OCI-LY7 (cell line): ENCODE measurements around the gene ZHX3. TPM values are rescaled to one million over a fixed set of nuclear protein-coding genes. Genes with fewer than 3 reads are reported as not detected.

Source experiments
- BruUV-seq: library from RNA; stranded (reverse); fragments of 400-500 nt; replicated peaks from 2 replicates; lab custom pipeline; 2021; lab: Mats Ljungman, UMichigan
- CTCF ChIA-PET: fragments of 300-600 bp; sonication (Branson Sonifier 250); formaldehyde crosslinking; loops from one replicate; lab custom pipeline; 2022; ENCODE audit warnings: antibody characterized with exemption; ENCODE audit not compliant: unreplicated experiment; lab: Charles Lee
- POLR2A ChIA-PET: fragments of 300-600 bp; sonication (Branson Sonifier 250); formaldehyde crosslinking; loops from one replicate; lab custom pipeline; 2022; ENCODE audit warnings: antibody characterized with exemption; lab: Charles Lee
- DNase-seq: peaks from one replicate; pipeline ENCODE4 v3.0.0-alpha.2; 2015; ENCODE audit warnings: low spot score
- H2AFZ ChIP-seq: fragments of 200-600 bp; sonication (generic), shearing (Covaris generic); 2 replicates; pipeline ENCODE4 v1.6.1; 2014; ENCODE audit warnings: mild to moderate bottlenecking, antibody characterized with exemption, low read length, moderate library complexity
- H3K27ac ChIP-seq: fragments of 200-600 bp; sonication (generic); 2 replicates; pipeline ENCODE4 v1.5.1; 2014; ENCODE audit warnings: mixed run types, low read depth, mild to moderate bottlenecking, moderate library complexity, low read length, inconsistent platforms; ENCODE audit not compliant: poor library complexity, severe bottlenecking
- H3K36me3 ChIP-seq: fragments of 200-600 bp; sonication (generic); 2 replicates; pipeline ENCODE4 v1.6.1; 2014; ENCODE audit warnings: mild to moderate bottlenecking, antibody characterized with exemption, low read length, moderate library complexity, mixed read lengths; ENCODE audit not compliant: insufficient read depth
- H3K4me1 ChIP-seq: fragments of 200-600 bp; sonication (generic); 2 replicates; pipeline ENCODE4 v1.5.1; 2014; ENCODE audit warnings: mild to moderate bottlenecking, low read length; ENCODE audit not compliant: insufficient read depth, poor library complexity, severe bottlenecking
- H3K4me2 ChIP-seq: fragments of 200-600 bp; sonication (generic); 2 replicates; pipeline ENCODE4 v1.6.1; 2014; ENCODE audit warnings: mild to moderate bottlenecking, low read length
- H3K4me3 ChIP-seq: fragments of 200-600 bp; sonication (generic); 2 replicates; pipeline ENCODE4 v1.5.1; 2014; ENCODE audit warnings: mild to moderate bottlenecking, low read depth, low read length; ENCODE audit not compliant: poor library complexity, severe bottlenecking
- H3K79me2 ChIP-seq: fragments of 200-600 bp; sonication (generic); 2 replicates; pipeline ENCODE4 v1.6.1; 2016; ENCODE audit warnings: low read depth, mild to moderate bottlenecking, low read length, moderate library complexity, mixed read lengths; ENCODE audit not compliant: insufficient read depth
- H3K9me2 ChIP-seq: fragments of 200-600 bp; sonication (generic); 2 replicates; pipeline ENCODE4 v1.6.1; 2016; ENCODE audit warnings: mild to moderate bottlenecking, low read length, mixed read lengths; ENCODE audit not compliant: insufficient read depth
- H3K9me3 ChIP-seq: fragments of 200-600 bp; sonication (generic); 2 replicates; pipeline ENCODE4 v1.6.1; 2014; ENCODE audit warnings: mild to moderate bottlenecking, mixed run types, low read length, mixed read lengths
- H4K20me1 ChIP-seq: fragments of 200-600 bp; sonication (generic); 2 replicates; pipeline ENCODE4 v1.6.1; 2014; ENCODE audit warnings: mild to moderate bottlenecking, antibody characterized with exemption, low read length, moderate library complexity, mixed read lengths; ENCODE audit not compliant: insufficient read depth
- EZH2phosphoT487 ChIP-seq: fragments of 200-600 bp; sonication (generic); IDR thresholded peaks from 2 replicates; pipeline ENCODE4 v1.6.1; 2018; ENCODE audit warnings: low read depth, borderline replicate concordance, mild to moderate bottlenecking, mixed run types, antibody characterized with exemption, low read length, moderate library complexity, mixed read lengths
- intact Hi-C: fragments of 100-400 bp; cut with micrococcal nuclease; formaldehyde crosslinking; loops from one replicate; pipeline ENCODE4 v1.10.0; 2022; ENCODE audit not compliant: unreplicated experiment
- total RNA-seq, 2 experiments: library from RNA; depleted of rRNA in 1 of 2; stranded (reverse); fragments of >200 nt in 1 of 2; shearing (Covaris generic) in 1 of 2; gene quantifications; 2 replicates each; pipeline ENCODE4 v1.2.3, GENCODE V29; 2014 to 2022
- TF ChIP-seq, protein P1 (sequence below): fragments of 200-600 bp; sonication (generic); conservative IDR thresholded peaks from 2 replicates; pipeline ENCODE4 v1.5.1; 2014; ENCODE audit warnings: mild to moderate bottlenecking, antibody characterized with exemption, low read length, moderate library complexity, mixed read lengths

Gene ZHX3
- total RNA-seq, 2 experiments from 2014 or later = 5.8 to 16.9 TPM

DNA sequence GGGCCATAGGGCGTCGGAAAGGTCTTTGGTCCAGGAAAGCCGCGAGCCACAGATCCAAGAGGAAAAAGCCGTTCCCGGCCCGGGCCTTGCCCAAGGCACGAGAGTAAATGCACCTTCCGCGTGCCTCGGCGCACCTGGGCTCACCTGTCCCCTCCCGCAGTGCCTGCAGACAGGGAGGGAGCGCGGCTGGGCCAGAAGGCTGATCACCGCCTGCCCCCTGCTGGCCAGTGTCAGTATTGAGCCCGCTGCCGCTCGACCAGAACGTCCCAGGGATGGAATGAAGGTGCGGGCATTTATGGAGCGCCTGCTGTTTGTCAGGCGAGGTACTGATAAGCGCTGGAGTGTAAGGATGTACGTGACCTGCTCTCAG lies 22.4 kb upstream of the ZHX3 start:
- CTCF ChIA-PET = no interaction called here
- H3K4me2 ChIP-seq = peak overlapping the region; percentile 67
- H2AFZ ChIP-seq = peak overlapping the region; percentile 56; the same call in 1 of the 2 replicates
- peaks cover 17% of the 10 kb centered on the region for H3K4me1 ChIP-seq
- no peaks in the 10 kb centered on the region for H3K79me2 ChIP-seq
- peak overlapping the region; percentile 30 for H3K4me3 ChIP-seq
- POLR2A ChIA-PET = interaction anchor here (0.6 to 1.2 kb wide), 3 partner anchors 115 to 205 kb away, joined by 3 to 4 read pairs (median 4); no protein-coding TSS in a partner anchor
- H3K36me3 ChIP-seq = no peaks in the 10 kb centered on the region
- H3K9me2 ChIP-seq = no peaks in the 10 kb centered on the region
- no peaks in the 10 kb centered on the region for H4K20me1 ChIP-seq
- no peaks in the 10 kb centered on the region for H3K9me3 ChIP-seq
- TF ChIP-seq, protein P1, sequence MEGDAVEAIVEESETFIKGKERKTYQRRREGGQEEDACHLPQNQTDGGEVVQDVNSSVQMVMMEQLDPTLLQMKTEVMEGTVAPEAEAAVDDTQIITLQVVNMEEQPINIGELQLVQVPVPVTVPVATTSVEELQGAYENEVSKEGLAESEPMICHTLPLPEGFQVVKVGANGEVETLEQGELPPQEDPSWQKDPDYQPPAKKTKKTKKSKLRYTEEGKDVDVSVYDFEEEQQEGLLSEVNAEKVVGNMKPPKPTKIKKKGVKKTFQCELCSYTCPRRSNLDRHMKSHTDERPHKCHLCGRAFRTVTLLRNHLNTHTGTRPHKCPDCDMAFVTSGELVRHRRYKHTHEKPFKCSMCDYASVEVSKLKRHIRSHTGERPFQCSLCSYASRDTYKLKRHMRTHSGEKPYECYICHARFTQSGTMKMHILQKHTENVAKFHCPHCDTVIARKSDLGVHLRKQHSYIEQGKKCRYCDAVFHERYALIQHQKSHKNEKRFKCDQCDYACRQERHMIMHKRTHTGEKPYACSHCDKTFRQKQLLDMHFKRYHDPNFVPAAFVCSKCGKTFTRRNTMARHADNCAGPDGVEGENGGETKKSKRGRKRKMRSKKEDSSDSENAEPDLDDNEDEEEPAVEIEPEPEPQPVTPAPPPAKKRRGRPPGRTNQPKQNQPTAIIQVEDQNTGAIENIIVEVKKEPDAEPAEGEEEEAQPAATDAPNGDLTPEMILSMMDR = peak; percentile 97
- TF ChIP-seq EZH2phosphoT487 = no peak
- no peak overlapping the region for H3K27ac ChIP-seq
- intact Hi-C loops = loop anchor here (1.0 kb wide), 3 partner anchors 167 to 372 kb away; no protein-coding TSS in a partner anchor
- peak; percentile 75 for DNase-seq
- no TSS peak for BruUV-seq

DNA sequence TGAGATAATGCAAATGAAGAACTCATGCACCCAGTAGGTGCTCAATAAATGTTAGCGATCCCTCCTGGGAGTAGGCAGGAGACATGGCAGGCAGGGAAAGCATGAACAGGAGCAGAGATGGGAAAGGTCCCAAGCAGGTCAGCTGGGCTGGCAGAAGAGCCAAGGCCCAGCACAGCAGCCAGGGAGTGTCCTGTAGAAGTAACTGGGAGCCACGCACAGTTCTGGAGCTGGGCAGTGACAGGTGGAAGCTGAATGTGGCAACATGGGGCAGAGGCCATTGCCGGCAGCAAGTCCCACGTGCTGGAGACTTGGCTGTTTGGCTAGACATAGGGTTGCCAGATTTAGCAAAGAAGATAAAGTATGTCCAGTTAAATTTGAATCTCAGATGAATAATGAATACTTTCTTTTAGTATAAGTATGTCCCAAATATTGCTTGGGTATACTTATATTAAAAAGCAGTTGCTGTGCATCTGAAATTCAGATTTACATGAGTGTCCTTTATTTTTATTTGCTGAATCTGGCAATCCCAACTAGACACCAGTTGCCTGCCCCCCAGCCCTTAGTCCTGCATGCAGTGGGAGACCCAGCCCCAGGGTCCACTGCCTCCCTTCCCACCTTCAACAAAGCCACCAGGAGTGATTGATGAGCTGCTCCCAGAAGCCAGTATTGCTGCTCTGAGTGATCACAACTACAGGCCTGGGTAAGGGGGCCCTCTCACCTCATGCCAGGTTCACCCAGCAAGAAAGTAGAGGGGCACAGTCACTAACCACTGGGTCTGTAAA lies 19.4 kb upstream of the ZHX3 start:
- intact Hi-C loops = no loop called here
- Histone ChIP-seq H3K4me3 (no peak overlapping the region), H3K36me3 (no peaks in the 10 kb centered on the region), H2AFZ (no peak overlapping the region), H3K27ac (no peak overlapping the region), H3K4me2 (no peak overlapping the region), H4K20me1 (no peaks in the 10 kb centered on the region), H3K9me2 (no peaks in the 10 kb centered on the region), H3K4me1 (peaks cover 17% of the 10 kb centered on the region), H3K79me2 (no peaks in the 10 kb centered on the region), H3K9me3 (no peaks in the 10 kb centered on the region)
- BruUV-seq = no TSS peak
- CTCF ChIA-PET = no interaction called here
- POLR2A ChIA-PET = interaction anchor here (1.8 kb wide), 1 partner anchor 202 kb away, joined by 4 read pairs; no protein-coding TSS in a partner anchor
- no peak for DNase-seq
- no peak for TF ChIP-seq EZH2phosphoT487
- TF ChIP-seq, protein P1 = no peak

DNA sequence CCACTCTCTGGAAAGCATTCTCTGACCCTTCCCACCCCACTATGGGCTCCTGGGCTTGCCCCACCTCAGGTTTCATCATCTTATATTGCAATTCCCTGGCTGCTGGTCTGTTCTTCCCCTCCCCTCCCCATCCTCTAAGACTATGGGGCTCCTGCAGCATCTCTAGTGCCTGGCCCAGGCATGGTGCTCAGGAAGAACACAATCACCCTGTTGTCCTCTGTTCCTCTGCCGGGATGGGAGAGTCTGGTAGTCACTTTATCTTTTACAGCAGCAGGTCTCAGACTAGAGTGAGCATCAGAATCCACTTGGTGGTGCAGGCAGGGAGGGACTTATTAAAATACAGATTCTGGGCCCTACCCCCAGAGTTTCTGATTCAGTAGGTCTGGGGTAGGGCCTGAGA lies 18.1 kb upstream of the ZHX3 start:
- no peak overlapping the region for H2AFZ ChIP-seq
- CTCF ChIA-PET = no interaction called here
- intact Hi-C loops = no loop called here
- no peaks in the 10 kb centered on the region for H3K9me3 ChIP-seq
- H3K4me3 ChIP-seq = no peak overlapping the region
- no peak overlapping the region for H3K27ac ChIP-seq
- H3K9me2 ChIP-seq = no peaks in the 10 kb centered on the region
- DNase-seq = no peak
- H4K20me1 ChIP-seq = no peaks in the 10 kb centered on the region
- POLR2A ChIA-PET = no interaction called here
- H3K4me2 ChIP-seq = no peak overlapping the region
- peaks cover 16% of the 10 kb centered on the region for H3K4me1 ChIP-seq
- no peak for TF ChIP-seq EZH2phosphoT487
- TF ChIP-seq, protein P1 = no peak
- H3K79me2 ChIP-seq = no peaks in the 10 kb centered on the region
- no peaks in the 10 kb centered on the region for H3K36me3 ChIP-seq
- no TSS peak for BruUV-seq
